HL-60 (cell line): ENCODE measurements around the gene SLC46A2.

ENCODE experiments used
- GABPA ChIP-seq: IDR thresholded peaks from 2 replicates; pipeline ENCODE4 v1.6.1; 2012; ENCODE audit warnings: low read depth
- POLR2AphosphoS5 ChIP-seq: IDR thresholded peaks from 2 replicates; pipeline ENCODE4 v1.6.1; 2012; ENCODE audit warnings: low read depth
- TF ChIP-seq, protein P1 (sequence below): IDR thresholded peaks from one replicate; pipeline ENCODE4 v1.5.1; 2011; ENCODE audit warnings: low read length, control low read depth, inconsistent platforms; ENCODE audit not compliant: insufficient read depth
- TF ChIP-seq, protein P2 (sequence below): IDR thresholded peaks from 2 replicates; pipeline ENCODE4 v1.6.1; 2012; ENCODE audit warnings: low read depth; ENCODE audit not compliant: insufficient replicate concordance

DNA sequence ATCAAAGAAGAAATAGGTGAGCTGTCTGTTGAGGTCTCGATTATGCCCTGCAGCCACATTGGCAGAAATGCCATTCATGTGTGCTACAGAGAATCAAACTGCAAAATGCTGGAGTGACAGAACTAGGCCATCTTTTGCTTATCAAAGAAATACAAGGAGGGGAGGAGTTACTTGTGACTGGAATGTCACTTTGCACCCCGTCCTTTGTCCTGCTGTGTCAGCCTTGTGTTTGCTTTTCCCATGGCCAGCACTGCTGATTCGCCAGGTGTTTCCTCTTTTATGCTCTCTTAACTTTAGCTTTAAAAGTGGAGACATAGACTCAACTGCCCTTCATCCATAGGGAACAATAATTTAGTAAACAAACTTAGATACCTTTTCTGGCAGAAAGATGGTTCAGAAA lies 54.3 kb downstream of the SLC46A2 start:
- TF ChIP-seq, protein P1, sequence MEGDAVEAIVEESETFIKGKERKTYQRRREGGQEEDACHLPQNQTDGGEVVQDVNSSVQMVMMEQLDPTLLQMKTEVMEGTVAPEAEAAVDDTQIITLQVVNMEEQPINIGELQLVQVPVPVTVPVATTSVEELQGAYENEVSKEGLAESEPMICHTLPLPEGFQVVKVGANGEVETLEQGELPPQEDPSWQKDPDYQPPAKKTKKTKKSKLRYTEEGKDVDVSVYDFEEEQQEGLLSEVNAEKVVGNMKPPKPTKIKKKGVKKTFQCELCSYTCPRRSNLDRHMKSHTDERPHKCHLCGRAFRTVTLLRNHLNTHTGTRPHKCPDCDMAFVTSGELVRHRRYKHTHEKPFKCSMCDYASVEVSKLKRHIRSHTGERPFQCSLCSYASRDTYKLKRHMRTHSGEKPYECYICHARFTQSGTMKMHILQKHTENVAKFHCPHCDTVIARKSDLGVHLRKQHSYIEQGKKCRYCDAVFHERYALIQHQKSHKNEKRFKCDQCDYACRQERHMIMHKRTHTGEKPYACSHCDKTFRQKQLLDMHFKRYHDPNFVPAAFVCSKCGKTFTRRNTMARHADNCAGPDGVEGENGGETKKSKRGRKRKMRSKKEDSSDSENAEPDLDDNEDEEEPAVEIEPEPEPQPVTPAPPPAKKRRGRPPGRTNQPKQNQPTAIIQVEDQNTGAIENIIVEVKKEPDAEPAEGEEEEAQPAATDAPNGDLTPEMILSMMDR, result no peak
- TF ChIP-seq, protein P2, sequence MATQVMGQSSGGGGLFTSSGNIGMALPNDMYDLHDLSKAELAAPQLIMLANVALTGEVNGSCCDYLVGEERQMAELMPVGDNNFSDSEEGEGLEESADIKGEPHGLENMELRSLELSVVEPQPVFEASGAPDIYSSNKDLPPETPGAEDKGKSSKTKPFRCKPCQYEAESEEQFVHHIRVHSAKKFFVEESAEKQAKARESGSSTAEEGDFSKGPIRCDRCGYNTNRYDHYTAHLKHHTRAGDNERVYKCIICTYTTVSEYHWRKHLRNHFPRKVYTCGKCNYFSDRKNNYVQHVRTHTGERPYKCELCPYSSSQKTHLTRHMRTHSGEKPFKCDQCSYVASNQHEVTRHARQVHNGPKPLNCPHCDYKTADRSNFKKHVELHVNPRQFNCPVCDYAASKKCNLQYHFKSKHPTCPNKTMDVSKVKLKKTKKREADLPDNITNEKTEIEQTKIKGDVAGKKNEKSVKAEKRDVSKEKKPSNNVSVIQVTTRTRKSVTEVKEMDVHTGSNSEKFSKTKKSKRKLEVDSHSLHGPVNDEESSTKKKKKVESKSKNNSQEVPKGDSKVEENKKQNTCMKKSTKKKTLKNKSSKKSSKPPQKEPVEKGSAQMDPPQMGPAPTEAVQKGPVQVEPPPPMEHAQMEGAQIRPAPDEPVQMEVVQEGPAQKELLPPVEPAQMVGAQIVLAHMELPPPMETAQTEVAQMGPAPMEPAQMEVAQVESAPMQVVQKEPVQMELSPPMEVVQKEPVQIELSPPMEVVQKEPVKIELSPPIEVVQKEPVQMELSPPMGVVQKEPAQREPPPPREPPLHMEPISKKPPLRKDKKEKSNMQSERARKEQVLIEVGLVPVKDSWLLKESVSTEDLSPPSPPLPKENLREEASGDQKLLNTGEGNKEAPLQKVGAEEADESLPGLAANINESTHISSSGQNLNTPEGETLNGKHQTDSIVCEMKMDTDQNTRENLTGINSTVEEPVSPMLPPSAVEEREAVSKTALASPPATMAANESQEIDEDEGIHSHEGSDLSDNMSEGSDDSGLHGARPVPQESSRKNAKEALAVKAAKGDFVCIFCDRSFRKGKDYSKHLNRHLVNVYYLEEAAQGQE, result no peak
- TF ChIP-seq POLR2AphosphoS5 (no peak), GABPA (no peak)
